Measurements from ENCODE around the gene FOXRED1.

FOXRED1 gene

GRCh38 chr11:126311401-126312291 lies 42.7 kb downstream of the FOXRED1 start:
- no peak for DNase-seq (ENCODE audit: low read depth)

DNA sequence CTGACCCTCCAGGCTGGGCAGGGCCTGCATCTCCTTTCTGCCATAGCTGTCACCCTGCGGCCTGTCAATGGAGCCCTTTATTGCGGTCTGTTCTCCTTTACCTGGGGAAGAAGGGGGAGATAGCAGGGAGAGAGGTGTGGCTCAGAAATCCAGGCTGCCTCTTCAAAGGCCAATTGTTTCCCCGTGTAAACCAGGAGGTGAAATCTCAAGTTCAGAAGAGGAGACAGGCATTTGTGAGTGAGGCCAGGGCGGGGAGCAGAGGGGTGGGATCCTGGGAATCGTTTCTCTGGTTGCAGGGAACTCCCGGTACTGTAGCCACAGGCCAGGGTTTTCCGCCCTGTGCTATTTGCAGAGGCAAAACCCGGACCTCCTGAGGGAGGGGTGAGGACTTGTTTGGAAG lies 44.0 kb downstream of the FOXRED1 start:
- no peak for DNase-seq (ENCODE audit: low read depth)

DNA sequence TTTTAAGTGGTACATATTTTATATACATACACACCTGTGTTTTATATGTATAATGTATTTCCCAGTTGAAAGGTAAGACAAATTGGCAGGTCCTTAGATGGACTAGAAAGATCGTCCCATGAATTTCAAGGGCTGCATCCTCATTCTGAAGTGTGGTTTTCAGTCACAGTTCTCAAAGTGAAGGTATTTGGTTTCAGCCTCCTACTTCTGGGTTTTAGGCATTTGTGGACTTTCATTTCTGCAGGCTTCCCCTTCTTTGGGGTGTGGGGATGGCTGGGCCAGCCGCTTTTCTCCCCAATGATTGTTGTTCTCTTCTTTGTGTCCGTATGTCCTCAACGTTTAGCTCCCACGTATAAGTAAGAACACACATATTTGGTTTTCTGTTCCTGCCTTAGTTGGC lies 44.9 kb downstream of the FOXRED1 start:
- no peak for DNase-seq (ENCODE audit: low read depth)

GRCh38 chr11:126317432-126317755 lies 48.4 kb downstream of the FOXRED1 start:
- no peak for DNase-seq (ENCODE audit: low read depth)

GRCh38 chr11:126317756-126318573 lies 49.0 kb downstream of the FOXRED1 start:
- DNase-seq (ENCODE audit: low read depth) = no peak

DNA sequence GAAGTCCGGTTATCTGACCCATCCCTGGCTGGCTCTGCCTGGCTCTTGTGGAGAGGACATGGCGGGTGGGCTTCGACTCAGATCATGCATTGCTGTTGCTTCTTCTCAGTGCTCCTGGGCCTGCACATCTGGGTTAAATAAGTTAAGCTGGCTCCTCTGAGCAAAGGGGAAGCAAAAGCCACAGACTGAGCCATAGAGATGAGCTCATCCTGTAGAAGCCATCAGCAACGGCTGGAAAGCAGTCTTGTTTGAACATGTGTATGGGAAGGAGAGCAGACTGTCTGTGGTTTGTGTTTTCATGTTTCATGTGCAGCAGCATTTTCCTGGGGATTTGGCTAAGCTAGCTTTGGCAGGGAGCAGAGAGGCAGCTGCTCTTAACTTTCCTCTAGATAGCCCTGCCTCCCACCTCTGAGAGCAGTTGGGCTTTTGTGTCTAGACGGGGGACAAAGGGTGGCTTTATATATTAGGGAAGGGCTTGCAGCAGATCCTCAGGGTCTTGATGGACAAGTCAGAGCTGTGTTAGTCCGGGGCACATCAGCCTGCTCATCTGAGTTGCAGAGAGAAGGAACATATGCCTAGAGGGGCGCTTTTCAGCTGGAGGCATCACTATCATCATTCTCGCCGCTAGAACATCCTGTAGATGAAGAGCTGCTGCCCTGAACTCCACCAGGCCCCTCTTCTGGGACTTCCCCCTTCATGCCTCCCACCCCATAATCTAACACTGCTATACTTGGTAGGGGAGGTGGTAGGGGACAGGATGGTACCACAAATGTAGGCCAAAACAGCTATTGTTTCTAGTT lies 49.8 kb downstream of the FOXRED1 start:
- DNase-seq (ENCODE audit: low read depth) = no peak

DNA sequence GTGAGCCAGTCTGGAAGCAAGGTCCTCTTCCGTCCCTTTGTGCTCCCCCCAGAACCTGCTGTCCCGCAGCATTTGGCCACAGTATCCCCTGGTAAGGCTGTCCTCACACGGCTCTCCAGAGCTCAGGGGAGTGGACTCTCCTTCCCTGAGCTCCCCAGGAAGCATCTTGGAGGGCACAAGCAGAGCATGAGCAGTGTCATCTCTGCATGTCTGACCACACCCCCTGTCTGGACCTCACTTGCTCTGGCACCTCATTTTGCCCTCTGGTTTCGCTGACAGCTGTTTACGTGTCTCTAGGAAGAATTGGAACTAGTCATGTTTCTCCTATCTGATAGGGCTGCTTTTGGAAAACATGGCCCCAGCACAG lies 50.4 kb downstream of the FOXRED1 start:
- DNase-seq (ENCODE audit: low read depth) = no peak

DNA sequence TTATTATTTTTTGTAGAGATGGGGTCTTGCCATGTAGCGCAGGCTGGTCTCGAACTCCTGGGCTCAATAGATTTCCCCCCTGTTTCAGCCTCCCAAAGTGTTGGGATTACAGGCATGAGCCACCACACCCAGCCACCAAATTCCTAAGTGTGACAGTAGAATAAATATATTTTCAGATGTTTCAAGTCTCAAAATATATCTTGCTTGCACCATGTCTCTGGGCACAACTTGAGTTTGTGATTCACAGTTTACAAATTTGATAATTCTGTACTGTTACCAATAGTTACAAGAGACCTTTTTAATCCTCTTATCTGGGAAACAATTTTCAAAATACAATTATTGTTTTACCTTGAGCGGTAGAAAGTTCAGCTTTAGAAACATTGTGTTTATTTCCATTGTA lies 54.0 kb downstream of the FOXRED1 start:
- no peak for DNase-seq (ENCODE audit: low read depth)

DNA sequence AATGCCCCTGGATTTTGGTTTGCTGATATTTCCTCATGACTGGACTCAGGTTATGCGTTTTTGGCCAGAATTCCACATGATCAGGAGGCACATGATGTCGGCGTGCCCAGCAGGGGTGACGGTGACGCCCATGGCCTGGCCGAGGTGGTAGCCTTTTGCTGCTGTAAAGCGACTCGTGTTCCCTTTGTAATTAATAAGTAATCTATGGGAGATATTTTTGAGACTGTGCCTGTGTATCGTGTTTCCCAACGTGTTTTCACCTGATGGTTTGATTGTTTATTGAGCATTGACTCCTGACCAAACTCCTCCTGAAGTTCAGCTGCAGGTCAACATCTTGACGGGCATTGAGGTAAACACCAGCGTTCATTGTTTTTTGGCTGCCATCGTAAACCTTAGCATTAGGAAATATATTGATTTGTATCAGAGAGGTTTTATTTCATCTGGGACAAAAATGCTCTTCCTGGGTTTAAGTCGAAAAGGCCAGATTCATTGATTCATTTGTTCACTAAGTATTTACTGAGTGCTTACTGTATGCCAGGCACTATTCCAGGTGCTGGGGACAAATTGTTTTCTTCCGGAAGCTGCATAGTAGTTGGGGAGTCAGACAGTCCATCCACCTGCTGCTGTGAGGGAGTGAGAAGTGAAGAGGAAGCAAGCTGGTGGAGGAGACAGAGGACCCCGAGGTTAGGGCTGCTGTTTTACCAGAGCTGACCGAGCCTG lies 58.5 kb downstream of the FOXRED1 start:
- DNase-seq (ENCODE audit: low read depth) = no peak
